Endothelial cell of umbilical vein (primary cell): Measurements from ENCODE around the gene DAD1. TPM values are rescaled to one million over a fixed set of nuclear protein-coding genes. Genes with fewer than 3 reads are reported as not detected.

ENCODE experiments used
- BruUV-seq: library from RNA; stranded (reverse); fragments of 400-500 nt; replicated peaks from 2 replicates; lab custom pipeline; 2021; lab: Mats Ljungman, UMichigan
- CTCF ChIA-PET: fragments of 300-600, 350-600 bp; sonication (Branson Sonifier 250); formaldehyde crosslinking; loops from one replicate; lab custom pipeline; 2021; ENCODE audit warnings: antibody characterized with exemption, inconsistent platforms; lab: Charles Lee
- POLR2A ChIA-PET: fragments of 300-600, 350-600 bp; sonication (Branson Sonifier 250); formaldehyde crosslinking; loops from one replicate; lab custom pipeline; 2021; ENCODE audit warnings: antibody characterized with exemption, inconsistent platforms; lab: Charles Lee
- DNase-seq: peaks from one replicate; pipeline ENCODE4 v3.0.0-alpha.2; 2011; ENCODE audit warnings: low read depth, low spot score
- FAIRE-seq: peaks from 2 replicates; lab custom pipeline; 2011; peaks lifted over from hg19 to GRCh38; lab: Jason Lieb, UNC
- H2AFZ ChIP-seq: 2 replicates; pipeline ENCODE4 v1.6.0; 2012; ENCODE audit warnings: low read depth, low read length, control low read depth, inconsistent platforms
- H3K27ac ChIP-seq: 2 replicates; pipeline ENCODE4 v1.5.1; 2011; ENCODE audit warnings: low read depth, mild to moderate bottlenecking, control low read depth, low read length, moderate library complexity; ENCODE audit not compliant: insufficient read depth
- H3K27me3 ChIP-seq, 2 experiments: 2 replicates each; pipeline versions ENCODE4 v1.6.0 to v1.6.1; 2011; ENCODE audit warnings: low read length in 2 of 2, mixed read lengths in 1 of 2; ENCODE audit not compliant: control insufficient read depth in 2 of 2, insufficient read depth in 2 of 2
- H3K36me3 ChIP-seq, 2 experiments: 2 replicates in 1 of 2; 3 replicates in 1 of 2; pipeline ENCODE4 v1.5.1; 2011; ENCODE audit warnings: low read length in 2 of 2, mild to moderate bottlenecking in 1 of 2, moderate library complexity in 1 of 2; ENCODE audit not compliant: control insufficient read depth in 2 of 2, insufficient read depth in 2 of 2; ENCODE audit errors: extremely low read depth in 1 of 2
- H3K4me1 ChIP-seq: 3 replicates; pipeline ENCODE4 v1.5.1; 2011; ENCODE audit warnings: mild to moderate bottlenecking, low read length; ENCODE audit not compliant: control insufficient read depth, insufficient read depth; ENCODE audit errors: extremely low read depth
- H3K4me2 ChIP-seq: 2 replicates; pipeline ENCODE4 v1.6.1; 2011; ENCODE audit warnings: low read length, control low read depth, mixed read lengths; ENCODE audit not compliant: insufficient read depth
- H3K4me3 ChIP-seq, 3 experiments: fragments of 200-600 bp in 1 of 3; sonication (generic), shearing (Covaris generic) in 1 of 3; replicated peaks in 1 of 3; 2 replicates each; pipeline ENCODE4 v1.5.1; 2011 to 2016; ENCODE audit warnings: control low read depth in 3 of 3, low read length in 3 of 3, mild to moderate bottlenecking in 2 of 3, inconsistent platforms in 1 of 3, low read depth in 1 of 3, moderate library complexity in 1 of 3; ENCODE audit not compliant: insufficient read depth in 1 of 3
- H3K79me2 ChIP-seq: 2 replicates; pipeline ENCODE4 v1.6.0; 2012; ENCODE audit warnings: low read length, inconsistent platforms; ENCODE audit not compliant: control insufficient read depth, insufficient read depth
- H3K9ac ChIP-seq: replicated peaks from 2 replicates; pipeline ENCODE3; 2011; ENCODE audit warnings: low read length, control low read depth; ENCODE audit not compliant: insufficient read depth; ENCODE audit errors: extremely low read depth
- H3K9me1 ChIP-seq: replicated peaks from 3 replicates; pipeline ENCODE4 v1.6.0; 2011; ENCODE audit warnings: mild to moderate bottlenecking, low read length; ENCODE audit not compliant: control insufficient read depth, insufficient read depth; ENCODE audit errors: extremely low read depth
- H3K9me3 ChIP-seq: replicated peaks from 2 replicates; pipeline ENCODE4 v1.5.1; 2012; ENCODE audit warnings: low read length, inconsistent platforms; ENCODE audit not compliant: control insufficient read depth, insufficient read depth
- H4K20me1 ChIP-seq: replicated peaks from 2 replicates; pipeline ENCODE3; 2011; ENCODE audit warnings: mild to moderate bottlenecking, low read length; ENCODE audit not compliant: control insufficient read depth, insufficient read depth; ENCODE audit errors: extremely low read depth
- EZH2 ChIP-seq: IDR thresholded peaks from 2 replicates; pipeline ENCODE4 v1.6.1; 2012; ENCODE audit warnings: borderline replicate concordance, low read depth, mild to moderate bottlenecking, moderate library complexity, low read length, inconsistent platforms; ENCODE audit not compliant: severe bottlenecking
- FOS ChIP-seq: IDR thresholded peaks from 2 replicates; pipeline ENCODE4 v1.6.1; 2011; ENCODE audit warnings: mild to moderate bottlenecking, low read length, moderate library complexity, borderline replicate concordance; ENCODE audit not compliant: insufficient read depth
- GATA2 ChIP-seq: IDR thresholded peaks from 2 replicates; pipeline ENCODE4 v1.7.0; 2011; ENCODE audit warnings: low read depth, mild to moderate bottlenecking, moderate library complexity, mixed read lengths, low read length; ENCODE audit not compliant: insufficient read length, insufficient read depth
- JUN ChIP-seq: IDR thresholded peaks from 2 replicates; pipeline ENCODE4 v1.6.1; 2011; ENCODE audit warnings: borderline replicate concordance, low read depth; ENCODE audit not compliant: insufficient read length, insufficient read depth
- MYC ChIP-seq: IDR thresholded peaks from one replicate; pipeline ENCODE4 v1.6.1; 2011; ENCODE audit warnings: mild to moderate bottlenecking, low read depth, low read length
- POLR2A ChIP-seq: IDR thresholded peaks from 2 replicates; pipeline ENCODE4 v1.6.1; 2012; ENCODE audit warnings: low read depth, mild to moderate bottlenecking, control low read depth, low read length
- POLR2AphosphoS5 ChIP-seq: IDR thresholded peaks from 2 replicates; pipeline ENCODE4 v1.6.1; 2012; ENCODE audit warnings: low read depth, mild to moderate bottlenecking, control low read depth, low read length, moderate library complexity; ENCODE audit not compliant: insufficient read depth
- dilution Hi-C: fragments of 300-500 bp; cut with MboI; formaldehyde crosslinking; loops from one replicate; pipeline ENCODE4 v1.15.0; 2019; ENCODE audit warnings: low sequenced_read_pairs; ENCODE audit not compliant: extremely low pct_ligation_motif_present
- intact Hi-C: fragments of 100-400 bp; cut with micrococcal nuclease; formaldehyde crosslinking; loops from one replicate; pipeline ENCODE4 v1.10.0; 2022
- polyA plus RNA-seq, 4 experiments: library from polyadenylated mRNA; depleted of rRNA in 3 of 4; stranded (reverse) in 3 of 4; unstranded in 1 of 4; fragments of >200 nt; gene quantifications; 2 replicates each; pipeline versions ENCODE4 v1.2.1 to v1.2.3, GENCODE V29; 2011 to 2012; ENCODE audit warnings: missing spikeins in 1 of 4
- total RNA-seq: library from RNA; stranded (reverse); gene quantifications from 2 replicates; pipeline ENCODE4 v1.2.3, GENCODE V29; 2021
- TF ChIP-seq, protein P1 (sequence below), 2 donors: IDR thresholded peaks; 1 replicate in 1 of 2; 2 replicates in 1 of 2; pipeline ENCODE4 v1.5.1; 2011; ENCODE audit warnings: low read length in 2 of 2, mild to moderate bottlenecking in 2 of 2, moderate library complexity in 2 of 2, control low read depth in 1 of 2, inconsistent platforms in 1 of 2, low read depth in 1 of 2; ENCODE audit not compliant: insufficient read depth in 1 of 2; ENCODE audit errors: extremely low read depth in 1 of 2
- TF ChIP-seq, protein P2 (sequence below): IDR thresholded peaks from 2 replicates; pipeline ENCODE4 v1.6.1; 2011; ENCODE audit not compliant: insufficient read depth, insufficient read length

Gene DAD1
- total and polyA plus RNA-seq, 2 donors (not counting 3 experiments of a cell fraction or from before 2014, with no cell fraction given): 299 to 1,227 TPM

DNA sequence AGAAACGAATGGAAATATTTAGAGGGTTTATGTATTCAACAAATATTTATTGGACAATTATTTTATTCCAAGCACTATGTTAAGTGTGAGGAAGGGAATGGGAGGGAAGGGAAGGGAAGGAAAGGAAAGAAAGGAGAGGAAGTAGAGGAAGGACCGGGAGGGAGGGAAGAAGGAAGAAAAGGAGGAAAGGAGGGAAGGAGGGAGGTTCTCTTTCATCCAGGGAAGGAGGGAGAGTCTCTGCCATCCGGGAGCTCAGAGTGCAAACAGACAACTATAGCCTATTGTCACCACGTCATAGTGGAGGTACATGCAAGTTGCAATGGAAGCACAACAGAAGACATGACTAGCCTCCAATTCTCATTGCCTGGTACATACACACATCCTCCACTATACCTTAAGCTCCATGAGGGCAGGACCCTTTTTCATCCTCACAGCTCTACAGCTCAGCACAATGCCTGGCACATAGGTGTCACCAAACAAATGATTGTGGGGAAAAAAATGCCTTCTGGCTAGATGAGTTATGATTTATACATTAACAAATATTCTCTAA lies 48.1 kb downstream of the DAD1 start:
- FAIRE-seq: no peak
- H2AFZ ChIP-seq: no peak overlapping the region
- no peaks in the 10 kb centered on the region for H3K36me3 ChIP-seq
- no peaks in the 10 kb centered on the region for H3K79me2 ChIP-seq
- H3K27me3 ChIP-seq: no peaks in the 10 kb centered on the region
- dilution Hi-C loops (no loop called here), intact Hi-C loops (no loop called here)
- POLR2A ChIA-PET: interaction anchor here (0.5 kb wide), 1 partner anchor 279 kb away, joined by 4 read pairs; no protein-coding TSS in a partner anchor
- no peaks in the 10 kb centered on the region for H4K20me1 ChIP-seq
- no peak for DNase-seq
- H3K9me3 ChIP-seq: no peaks in the 10 kb centered on the region
- no peak overlapping the region for H3K9ac ChIP-seq
- no peak overlapping the region for H3K4me3 ChIP-seq
- H3K4me2 ChIP-seq: no peak overlapping the region
- H3K27ac ChIP-seq: no peak overlapping the region
- H3K9me1 ChIP-seq: no peaks in the 10 kb centered on the region
- no TSS peak for BruUV-seq
- CTCF ChIA-PET: interaction anchor here (1.1 to 2.0 kb wide), 3 partner anchors 9 to 16 kb away, joined by 3 to 5 read pairs (median 4); no protein-coding TSS in a partner anchor
- H3K4me1 ChIP-seq: peaks cover 33% of the 10 kb centered on the region
- TF ChIP-seq FOS (no peak), JUN (no peak), EZH2 (no peak), POLR2A (no peak), POLR2AphosphoS5 (no peak), GATA2 (no peak), MYC (no peak)
- TF ChIP-seq, protein P1, sequence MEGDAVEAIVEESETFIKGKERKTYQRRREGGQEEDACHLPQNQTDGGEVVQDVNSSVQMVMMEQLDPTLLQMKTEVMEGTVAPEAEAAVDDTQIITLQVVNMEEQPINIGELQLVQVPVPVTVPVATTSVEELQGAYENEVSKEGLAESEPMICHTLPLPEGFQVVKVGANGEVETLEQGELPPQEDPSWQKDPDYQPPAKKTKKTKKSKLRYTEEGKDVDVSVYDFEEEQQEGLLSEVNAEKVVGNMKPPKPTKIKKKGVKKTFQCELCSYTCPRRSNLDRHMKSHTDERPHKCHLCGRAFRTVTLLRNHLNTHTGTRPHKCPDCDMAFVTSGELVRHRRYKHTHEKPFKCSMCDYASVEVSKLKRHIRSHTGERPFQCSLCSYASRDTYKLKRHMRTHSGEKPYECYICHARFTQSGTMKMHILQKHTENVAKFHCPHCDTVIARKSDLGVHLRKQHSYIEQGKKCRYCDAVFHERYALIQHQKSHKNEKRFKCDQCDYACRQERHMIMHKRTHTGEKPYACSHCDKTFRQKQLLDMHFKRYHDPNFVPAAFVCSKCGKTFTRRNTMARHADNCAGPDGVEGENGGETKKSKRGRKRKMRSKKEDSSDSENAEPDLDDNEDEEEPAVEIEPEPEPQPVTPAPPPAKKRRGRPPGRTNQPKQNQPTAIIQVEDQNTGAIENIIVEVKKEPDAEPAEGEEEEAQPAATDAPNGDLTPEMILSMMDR (IDR thresholded peaks at IDR 0.05; ENCODE audit: extremely low read depth in 1 of 2, insufficient read depth in 1 of 2, low read depth in 1 of 2, low read length in 2 of 2): no peak
- TF ChIP-seq, protein P2, sequence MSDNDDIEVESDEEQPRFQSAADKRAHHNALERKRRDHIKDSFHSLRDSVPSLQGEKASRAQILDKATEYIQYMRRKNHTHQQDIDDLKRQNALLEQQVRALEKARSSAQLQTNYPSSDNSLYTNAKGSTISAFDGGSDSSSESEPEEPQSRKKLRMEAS: no peak
